Astrocyte of the hippocampus (primary cell): Measurements from ENCODE around the gene ADGRV1.
"Not testable (repeated sequence)": the region's sequence is repeated elsewhere in the genome, so short reads cannot be mapped to it uniquely, and the experiment has no call there.

Source experiments
- DNase-seq: peaks from one replicate; pipeline ENCODE4 v3.0.0; 2011; ENCODE audit warnings: low read depth, low spot score

Gene ADGRV1

GRCh38 chr5:90740244-90740799 is 181.7 kb downstream of the ADGRV1 start:
- no peak for DNase-seq

- no peak for DNase-seq
These were observed 182.5 kb downstream of the ADGRV1 start for GRCh38 chr5:90741022-90741564.

DNA sequence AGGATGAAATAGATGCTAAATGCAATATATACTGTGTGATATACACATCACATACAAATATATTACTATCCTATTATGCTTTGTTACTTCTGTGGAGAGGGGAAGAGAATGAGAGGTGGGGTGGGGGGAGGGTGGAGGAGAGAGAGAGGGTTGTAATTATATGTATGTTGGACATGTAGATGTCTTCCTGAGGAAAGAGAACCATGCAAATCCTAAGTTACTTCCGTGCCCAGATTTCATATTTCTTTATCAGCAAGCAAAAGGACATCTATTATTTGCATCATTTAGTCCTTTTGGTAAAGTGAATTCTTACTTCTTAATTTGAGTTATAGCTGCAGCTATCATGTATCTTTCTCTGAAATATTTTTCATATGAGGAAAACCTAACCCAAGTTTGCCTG is 187.5 kb downstream of the ADGRV1 start:
- no peak for DNase-seq

DNA sequence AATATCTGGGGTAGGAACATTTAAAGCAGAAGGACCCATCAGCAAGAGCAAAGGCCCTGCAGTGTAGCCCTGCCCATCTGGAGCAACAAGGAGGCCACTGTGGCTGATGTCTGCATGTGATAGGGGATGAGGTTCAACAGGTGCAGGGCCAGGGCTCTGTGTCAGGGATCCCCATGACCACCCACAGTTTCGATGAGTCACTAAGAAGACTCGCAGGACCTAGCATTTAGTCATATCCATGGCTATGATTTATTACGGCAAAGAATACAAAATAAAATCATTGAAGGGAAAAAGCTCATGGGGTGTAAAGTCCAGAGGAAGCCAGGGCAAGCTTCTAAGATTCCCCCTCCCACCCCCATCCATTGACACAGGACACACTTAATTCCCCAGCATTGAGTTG is 188.6 kb downstream of the ADGRV1 start:
- peak; percentile 36 for DNase-seq

DNA sequence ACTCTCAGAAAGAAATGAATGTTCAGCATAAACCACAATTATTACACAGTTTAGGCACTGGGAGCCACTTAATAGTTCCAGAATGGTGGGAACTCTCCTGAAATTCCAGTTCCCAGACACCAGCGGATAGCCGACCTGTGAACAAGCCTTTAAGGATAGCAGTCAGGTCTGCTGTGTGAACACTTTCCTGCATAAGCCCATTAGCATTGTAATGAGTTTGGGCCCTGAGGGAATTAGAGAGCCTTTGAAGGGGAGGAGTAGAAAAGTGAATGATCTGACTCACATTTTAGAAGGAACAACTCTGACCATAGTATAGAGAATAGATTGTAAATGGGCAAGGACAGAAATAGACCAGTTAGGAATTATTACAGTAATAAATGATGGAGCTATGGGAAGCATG is 189.1 kb downstream of the ADGRV1 start:
- DNase-seq: peak; percentile 29

GRCh38 chr5:90759119-90759518 is 200.5 kb downstream of the ADGRV1 start:
- no peak for DNase-seq

DNA sequence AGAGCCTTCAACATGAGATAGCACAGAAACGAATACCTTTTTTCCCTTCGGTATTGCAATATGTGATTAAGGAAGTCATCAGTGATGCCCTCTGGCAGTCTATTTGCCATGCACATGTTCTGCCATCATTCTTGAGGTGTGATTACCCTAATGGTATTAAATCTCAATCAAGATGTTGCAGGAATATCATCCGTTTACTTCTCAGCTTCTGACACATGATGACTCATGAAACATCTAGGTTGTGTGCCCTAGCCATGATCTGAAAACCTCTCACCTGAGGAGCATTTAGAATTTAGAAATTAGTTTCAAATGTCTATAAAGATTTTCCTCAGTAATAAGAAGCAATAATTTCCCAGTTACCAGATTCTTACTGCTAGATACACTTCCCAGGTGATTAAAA is 209.1 kb downstream of the ADGRV1 start:
- no peak for DNase-seq

GRCh38 chr5:90770006-90770541 is 211.5 kb downstream of the ADGRV1 start:
- not testable (repeated sequence) for DNase-seq

GRCh38 chr5:90777959-90778358 is 219.4 kb downstream of the ADGRV1 start:
- DNase-seq: no peak

- peak; percentile 84 for DNase-seq
These were observed 225.1 kb downstream of the ADGRV1 start for GRCh38 chr5:90783460-90784333.

DNA sequence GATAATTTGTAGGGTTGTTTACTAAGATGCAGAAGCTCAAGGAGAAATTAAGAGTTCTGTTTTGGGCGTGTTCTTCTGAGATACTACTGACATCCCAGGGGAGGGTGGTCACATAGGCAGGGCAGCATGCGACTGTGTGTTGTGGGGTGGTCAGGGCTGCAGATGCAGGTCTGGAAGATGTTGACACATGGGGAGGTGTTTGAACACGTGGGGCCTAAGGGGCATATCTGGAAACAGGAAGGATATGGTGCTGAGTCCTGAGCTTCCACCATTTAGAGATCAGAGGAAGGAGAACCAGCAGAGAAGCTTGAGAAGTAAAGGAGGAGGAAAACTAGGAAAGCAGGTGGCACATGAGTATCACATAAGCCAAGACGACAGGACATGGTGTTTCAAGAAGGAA is 228.2 kb downstream of the ADGRV1 start:
- no peak for DNase-seq

- DNase-seq: peak; percentile 16
These were observed 234.1 kb downstream of the ADGRV1 start for GRCh38 chr5:90792725-90793124.

DNA sequence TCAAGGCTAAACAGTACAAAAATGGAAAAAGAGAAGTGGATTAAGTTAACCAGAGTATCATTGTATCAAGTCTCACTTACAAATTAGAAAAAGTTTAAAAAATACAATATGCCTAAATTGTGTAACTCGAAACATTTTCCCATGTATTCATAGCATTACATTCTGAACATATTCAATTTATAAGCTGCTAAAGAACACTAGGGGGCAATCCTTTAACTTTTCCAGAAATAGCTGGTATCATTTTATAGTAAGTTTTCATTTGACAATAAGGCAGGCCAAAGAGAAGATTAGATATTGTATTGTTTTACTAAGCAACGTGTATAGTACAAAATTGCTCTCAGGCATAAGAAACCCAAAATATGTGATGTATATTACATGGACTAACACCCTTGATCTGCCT is 234.6 kb downstream of the ADGRV1 start:
- no peak for DNase-seq

DNA sequence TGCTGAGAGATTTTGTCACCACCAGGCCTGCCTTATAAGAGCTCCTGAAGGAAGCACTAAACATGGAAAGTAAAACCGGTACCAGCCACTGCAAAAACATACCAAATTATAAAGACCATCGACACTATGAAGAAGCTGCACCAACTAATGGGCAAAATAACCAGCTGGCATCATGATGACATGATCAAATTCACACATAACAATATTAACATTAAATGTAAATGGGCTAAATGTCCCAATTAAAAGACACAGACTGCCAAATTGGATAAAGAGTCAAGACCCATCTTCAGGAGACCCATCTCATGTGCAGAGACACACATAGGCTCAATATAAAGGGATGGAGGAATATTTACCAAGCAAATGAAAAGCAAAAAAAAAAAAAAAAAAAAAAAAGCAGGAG is 238.3 kb downstream of the ADGRV1 start:
- DNase-seq: not testable (repeated sequence)

DNA sequence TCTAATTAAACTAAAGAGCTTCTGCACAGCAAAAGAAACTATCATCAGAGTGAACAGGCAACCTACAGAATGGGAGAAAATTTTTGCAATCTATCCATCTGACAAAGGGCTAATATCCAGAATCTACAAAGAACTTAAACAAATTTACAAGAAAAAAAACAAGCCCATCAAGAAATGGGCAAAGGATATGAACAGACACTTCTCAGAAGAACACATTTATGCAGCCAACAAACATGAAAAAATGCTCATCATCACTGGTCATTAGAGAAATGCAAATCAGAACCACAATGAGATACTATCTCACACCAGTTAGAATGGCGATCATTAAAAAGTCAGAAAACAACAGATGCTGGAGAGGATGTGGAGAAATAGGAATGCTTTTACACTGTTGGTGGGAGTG is 241.5 kb downstream of the ADGRV1 start:
- DNase-seq: not testable (repeated sequence)

DNA sequence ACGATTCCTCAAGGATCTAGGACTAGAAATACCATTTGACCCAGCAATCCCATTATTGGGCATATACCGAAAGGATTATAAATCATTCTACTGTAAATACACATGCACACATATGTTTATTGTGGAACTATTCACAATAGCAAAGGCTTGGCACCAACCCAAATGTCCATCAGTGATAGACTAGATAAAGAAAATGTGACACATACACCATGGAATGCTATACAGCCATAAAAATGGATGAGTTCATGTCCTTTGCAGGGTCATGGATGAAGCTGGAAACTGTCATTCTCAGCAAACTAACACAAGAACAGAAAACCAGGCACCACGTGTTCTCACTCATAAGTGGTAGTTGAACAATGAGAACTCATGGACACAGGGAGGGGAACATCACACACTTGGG is 241.9 kb downstream of the ADGRV1 start:
- not testable (repeated sequence) for DNase-seq

DNA sequence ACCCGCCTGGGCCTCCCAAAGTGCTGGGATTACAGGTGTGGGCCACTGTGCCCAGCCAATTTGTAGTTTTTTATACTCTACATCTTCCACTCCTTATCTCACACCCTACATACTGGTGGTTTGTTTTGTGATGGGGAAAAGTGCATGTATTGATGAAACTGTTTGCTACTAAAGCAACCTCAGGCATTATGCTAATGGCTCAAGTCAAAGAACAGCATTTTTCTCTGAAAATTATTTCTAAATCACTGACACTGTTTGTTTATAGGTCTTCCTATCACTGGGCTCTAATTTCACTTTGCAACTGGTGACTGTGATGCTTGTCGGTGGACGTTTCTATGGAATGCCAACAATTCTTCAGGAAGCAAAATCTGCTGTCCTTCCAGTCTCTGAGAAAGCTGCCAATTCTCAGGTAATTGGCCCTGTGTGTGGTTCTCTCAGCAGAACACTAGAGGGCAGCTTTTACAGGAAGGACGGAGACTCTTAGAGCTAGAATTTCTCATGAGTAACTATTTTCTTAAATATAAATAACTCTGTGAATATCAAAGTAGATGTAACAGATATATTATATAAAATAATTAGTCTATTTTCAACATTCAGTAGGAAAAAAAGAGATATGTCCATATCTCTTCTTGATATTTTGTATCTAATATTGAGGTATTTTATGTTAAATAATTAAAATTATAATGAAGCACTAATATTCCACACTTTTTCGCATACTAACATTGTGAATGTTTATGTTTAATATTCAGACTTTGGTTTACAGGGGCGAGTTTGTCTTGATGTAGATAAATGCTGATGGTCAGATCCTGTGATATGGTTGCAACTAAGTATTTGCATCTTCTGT is 244.1 kb downstream of the ADGRV1 start:
- DNase-seq: peak; percentile 64

- DNase-seq: no peak
These were observed 244.8 kb downstream of the ADGRV1 start for GRCh38 chr5:90803381-90803780.

DNA sequence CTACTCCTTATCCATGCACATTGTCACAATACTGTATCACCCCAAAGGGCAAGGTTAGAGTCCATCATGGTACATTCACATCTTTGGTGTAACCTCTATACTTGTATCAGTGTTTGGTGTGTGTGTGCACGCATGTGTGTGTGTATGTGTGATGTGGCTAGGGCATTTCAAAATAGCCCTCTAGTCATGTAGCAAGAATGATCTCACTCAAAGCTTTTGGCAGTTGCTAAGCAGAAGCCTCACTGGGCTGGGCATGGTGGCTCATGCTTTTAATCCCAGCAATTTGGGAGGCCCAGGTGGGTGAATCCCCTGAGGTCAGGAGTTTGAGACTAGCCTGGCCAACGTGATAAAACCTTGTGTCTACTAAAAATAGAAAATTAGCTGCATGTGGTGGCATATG is 245.3 kb downstream of the ADGRV1 start:
- DNase-seq: no peak

DNA sequence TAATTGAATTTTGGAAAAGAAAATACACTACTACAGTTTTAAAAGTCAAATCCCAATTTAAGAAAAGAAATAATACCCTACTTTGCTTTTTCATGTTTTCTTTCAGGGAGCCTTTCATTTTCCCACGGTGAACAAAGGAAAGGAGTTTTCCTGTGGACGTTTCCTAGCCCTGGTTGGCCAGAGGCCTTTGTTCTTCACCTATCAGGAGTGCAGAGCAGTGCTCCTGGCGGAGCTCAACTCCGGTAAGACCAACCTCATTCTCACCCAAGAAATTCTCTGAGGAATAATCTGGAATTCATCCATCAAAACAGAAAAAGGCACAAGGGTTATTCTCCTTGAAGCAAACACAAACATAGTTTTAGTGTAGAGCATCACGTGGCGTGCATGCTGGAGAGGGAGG is 248.9 kb downstream of the ADGRV1 start:
- DNase-seq: no peak

- peak; percentile 23 for DNase-seq
These were observed 250.9 kb downstream of the ADGRV1 start for GRCh38 chr5:90809311-90810056.
